IPS-18c (cell line): ENCODE data around the gene HDAC4.

Source experiments
- H3K4me3 ChIP-seq: 2 replicates; pipeline ENCODE4 v1.7.0; 2013; ENCODE audit warnings: low read depth, mild to moderate bottlenecking, low read length, moderate library complexity; ENCODE audit not compliant: insufficient read depth
- H3K9me3 ChIP-seq: one replicate; pipeline ENCODE4 v1.6.1; 2013; ENCODE audit warnings: mild to moderate bottlenecking, low read length, moderate library complexity; ENCODE audit not compliant: control insufficient read depth, insufficient read depth

HDAC4 gene

GRCh38 chr2:239405071-239405470 lies 4.3 kb upstream of the HDAC4 start:
- Histone ChIP-seq H3K9me3 (no peaks in the 10 kb centered on the region), H3K4me3 (no peak overlapping the region)

- Histone ChIP-seq H3K4me3 (no peak overlapping the region; the same call in 1 of the 2 replicates), H3K9me3 (no peaks in the 10 kb centered on the region)
Observed at GRCh38 chr2:239402666-239403065, 1.8 kb upstream of the HDAC4 start.

GRCh38 chr2:239401881-239402233 lies 1.0 kb upstream of the HDAC4 start:
- H3K4me3 ChIP-seq: peak overlapping the region; percentile 99
- no peaks in the 10 kb centered on the region for H3K9me3 ChIP-seq

GRCh38 chr2:239401067-239401880 lies 454 bp upstream of the HDAC4 start:
- H3K9me3 ChIP-seq: no peaks in the 10 kb centered on the region
- H3K4me3 ChIP-seq: peak overlapping the region; percentile 99

GRCh38 chr2:239399921-239400595 lies 762 bp downstream of the HDAC4 start:
- no peaks in the 10 kb centered on the region for H3K9me3 ChIP-seq
- peak overlapping the region; percentile 66 for H3K4me3 ChIP-seq

- H3K9me3 ChIP-seq: no peaks in the 10 kb centered on the region
- peak overlapping the region; percentile 66 for H3K4me3 ChIP-seq
Observed at GRCh38 chr2:239399433-239399920, 1.3 kb downstream of the HDAC4 start.

GRCh38 chr2:239398521-239398921 lies 2.3 kb downstream of the HDAC4 start:
- H3K4me3 ChIP-seq: no peak overlapping the region; the same call in 1 of the 2 replicates
- no peaks in the 10 kb centered on the region for H3K9me3 ChIP-seq

- H3K4me3 ChIP-seq: no peak overlapping the region; the same call in 1 of the 2 replicates
Observed at GRCh38 chr2:239397931-239398471, 2.8 kb downstream of the HDAC4 start.

GRCh38 chr2:239396881-239397681 lies 3.7 kb downstream of the HDAC4 start:
- H3K9me3 ChIP-seq: no peaks in the 10 kb centered on the region
- H3K4me3 ChIP-seq: no peak overlapping the region

More at GRCh38 chr2:239397931-239398471, 2.8 kb downstream of the HDAC4 start:
- H3K9me3 ChIP-seq: no peaks in the 10 kb centered on the region

GRCh38 chr2:239395524-239395923 lies 5.3 kb downstream of the HDAC4 start:
- Histone ChIP-seq H3K9me3 (no peaks in the 10 kb centered on the region), H3K4me3 (no peak overlapping the region)

- H3K4me3 ChIP-seq: no peak overlapping the region
- H3K9me3 ChIP-seq: no peaks in the 10 kb centered on the region
Observed at GRCh38 chr2:239394978-239395377, 5.8 kb downstream of the HDAC4 start.

GRCh38 chr2:239394346-239394945 lies 6.4 kb downstream of the HDAC4 start:
- H3K9me3 ChIP-seq: no peaks in the 10 kb centered on the region

GRCh38 chr2:239393941-239394340 lies 6.9 kb downstream of the HDAC4 start:
- Histone ChIP-seq H3K9me3 (no peaks in the 10 kb centered on the region), H3K4me3 (no peak overlapping the region)

More at GRCh38 chr2:239394346-239394945, 6.4 kb downstream of the HDAC4 start:
- no peak overlapping the region for H3K4me3 ChIP-seq

- H3K4me3 ChIP-seq: no peak overlapping the region
- H3K9me3 ChIP-seq: no peaks in the 10 kb centered on the region
Observed at GRCh38 chr2:239393388-239393940, 7.4 kb downstream of the HDAC4 start.

- no peaks in the 10 kb centered on the region for H3K9me3 ChIP-seq
- no peak overlapping the region for H3K4me3 ChIP-seq
Observed at GRCh38 chr2:239392688-239393387, 8.0 kb downstream of the HDAC4 start.

- Histone ChIP-seq H3K4me3 (no peak overlapping the region), H3K9me3 (no peaks in the 10 kb centered on the region)
Observed at GRCh38 chr2:239392072-239392357, 8.8 kb downstream of the HDAC4 start.
